Cardiac muscle cell (in vitro differentiated cells and primary cell): ENCODE data around the gene PRR14L. TPM values are rescaled to one million over a fixed set of nuclear protein-coding genes. Genes with fewer than 3 reads are reported as not detected.
"Not testable (repeated sequence)": the region's sequence is repeated elsewhere in the genome, so short reads cannot be mapped to it uniquely, and the experiment has no call there.

ENCODE experiments used
- DNase-seq, 2 donors: peaks; one replicate each; pipeline versions ENCODE4 v3.0.0 to v3.0.0-alpha.2; 2010 to 2017; ENCODE audit warnings: low read depth in 1 of 2, low spot score in 1 of 2
- H3K27ac ChIP-seq: fragments of 200-600 bp; sonication (generic); 2 replicates; pipeline ENCODE4 v1.5.1; 2016
- H3K27me3 ChIP-seq: fragments of 200-600 bp; sonication (generic); 2 replicates; pipeline ENCODE4 v1.6.0; 2016; ENCODE audit warnings: control low read depth
- H3K36me3 ChIP-seq: fragments of 200-600 bp; sonication (generic); 2 replicates; pipeline ENCODE4 v1.5.1; 2016; ENCODE audit warnings: control low read depth
- H3K4me1 ChIP-seq: fragments of 200-600 bp; sonication (generic); 2 replicates; pipeline ENCODE4 v1.8.1; 2017; ENCODE audit warnings: low read depth, mild to moderate bottlenecking, mixed run types
- H3K4me3 ChIP-seq: fragments of 200-600 bp; sonication (generic); 2 replicates; pipeline ENCODE4 v1.5.1; 2016; ENCODE audit warnings: mild to moderate bottlenecking
- H3K9me3 ChIP-seq: fragments of 200-600 bp; sonication (generic); 2 replicates; pipeline ENCODE4 v1.5.1; 2017; ENCODE audit warnings: low read depth, mild to moderate bottlenecking, control low read depth
- CTCF ChIP-seq: IDR thresholded peaks from 2 replicates; pipeline ENCODE4 v1.5.1; 2012; ENCODE audit warnings: low read depth, mild to moderate bottlenecking, low read length
- polyA plus RNA-seq: library from polyadenylated mRNA; unstranded; fragments of >200 nt; fragmentation: Nextera tagmentation; extraction: Ambion mirVana; gene quantifications from 2 replicates; pipeline ENCODE4 v1.2.1, GENCODE V29; 2016
- total RNA-seq: library from RNA; depleted of rRNA; stranded (reverse); fragments of >200 nt; gene quantifications from 2 replicates; pipeline ENCODE4 v1.2.3, GENCODE V29; 2016

Gene PRR14L
- total and polyA plus RNA-seq, 2 experiments from 2014 or later, result 13.8 to 21.1 TPM

DNA sequence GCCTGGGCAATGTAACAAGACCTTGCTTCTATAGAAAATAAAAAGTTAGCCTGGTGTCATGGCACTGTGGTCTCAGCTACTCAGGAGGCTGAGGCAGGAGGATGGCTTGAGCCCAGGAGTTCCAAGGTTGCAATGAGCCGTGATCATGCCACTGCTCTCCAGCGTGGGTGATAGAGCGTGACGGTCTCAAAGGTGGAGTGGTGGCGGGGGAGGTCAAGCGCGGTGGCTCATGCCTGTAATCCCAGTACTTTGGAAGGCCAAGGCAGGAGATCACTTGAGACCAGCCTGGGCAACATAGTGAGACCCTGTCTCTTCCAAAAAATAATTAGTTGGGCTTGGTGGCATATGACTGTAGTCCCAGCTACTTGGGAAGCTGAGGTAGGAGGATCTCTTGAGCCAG lies 71.2 kb downstream of the PRR14L start:
- Histone ChIP-seq H3K9me3 (no peaks in the 10 kb centered on the region), H3K4me3 (no peak overlapping the region), H3K27me3 (no peaks in the 10 kb centered on the region), H3K27ac (no peak overlapping the region), H3K4me1 (no peaks in the 10 kb centered on the region), H3K36me3 (no peaks in the 10 kb centered on the region)
- TF ChIP-seq CTCF, result no peak
- DNase-seq, result no peak

GRCh38 chr22:31676700-31677099 lies 73.2 kb downstream of the PRR14L start:
- no peak overlapping the region for H3K27ac ChIP-seq
- TF ChIP-seq CTCF, result no peak
- DNase-seq, result peak; percentile 72 to 96
- H3K36me3 ChIP-seq, result no peaks in the 10 kb centered on the region
- peak overlapping the region; percentile 22 for H3K4me3 ChIP-seq
- H3K27me3 ChIP-seq, result no peaks in the 10 kb centered on the region
- no peaks in the 10 kb centered on the region for H3K9me3 ChIP-seq
- no peaks in the 10 kb centered on the region for H3K4me1 ChIP-seq

DNA sequence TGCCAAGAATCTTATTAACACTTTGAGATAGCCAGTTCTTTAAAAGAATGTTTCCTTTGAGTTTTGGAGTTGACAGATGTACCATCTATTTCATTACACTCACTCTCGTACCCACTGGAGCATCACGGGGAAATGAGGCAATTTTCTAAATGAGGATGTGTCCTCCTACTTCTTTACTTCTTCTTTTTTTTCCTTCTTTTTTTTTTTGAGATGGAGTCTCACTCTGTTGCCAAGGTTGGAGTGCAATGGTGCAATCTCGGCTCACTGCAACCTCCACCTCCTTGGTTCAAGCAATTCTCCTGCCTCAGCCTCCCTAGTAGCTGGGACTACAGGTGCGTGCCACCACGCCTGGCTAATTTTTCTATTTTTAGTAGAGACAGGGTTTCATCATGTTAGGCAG lies 75.7 kb downstream of the PRR14L start:
- not testable (repeated sequence) for H3K9me3 ChIP-seq, H3K4me3 ChIP-seq, H3K36me3 ChIP-seq

DNA sequence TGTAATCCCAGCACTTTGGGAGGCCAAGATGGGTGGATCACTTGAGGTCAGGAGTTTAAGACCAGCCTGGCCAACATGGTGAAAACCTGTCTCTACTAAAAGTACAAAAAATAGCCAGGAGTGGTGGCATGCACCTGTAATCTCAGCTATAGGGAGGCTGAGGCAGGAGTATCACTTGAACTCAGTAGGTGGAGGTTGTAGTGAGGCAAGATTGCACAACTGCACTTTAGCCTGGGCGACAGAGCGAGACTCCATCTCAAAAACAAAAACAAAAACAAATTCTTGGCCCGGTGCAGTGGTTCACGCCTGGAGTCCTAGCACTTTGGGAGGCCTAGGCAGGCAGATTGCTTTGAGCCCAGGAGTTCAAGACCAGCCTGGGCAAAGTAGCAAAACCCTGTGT lies 81.1 kb downstream of the PRR14L start:
- H3K27me3 ChIP-seq, DNase-seq, H3K4me3 ChIP-seq, H3K36me3 ChIP-seq, H3K4me1 ChIP-seq, H3K27ac ChIP-seq, H3K9me3 ChIP-seq: not testable (repeated sequence)

More for the DNA sequence above, 75.7 kb downstream of the PRR14L start:
- not testable (repeated sequence) for H3K4me1 ChIP-seq, H3K27me3 ChIP-seq, DNase-seq, H3K27ac ChIP-seq

GRCh38 chr22:31662668-31663037 lies 87.3 kb downstream of the PRR14L start:
- no peaks in the 10 kb centered on the region for H3K36me3 ChIP-seq
- no peaks in the 10 kb centered on the region for H3K27me3 ChIP-seq
- no peaks in the 10 kb centered on the region for H3K9me3 ChIP-seq
- DNase-seq, result no peak
- no peak overlapping the region for H3K27ac ChIP-seq
- H3K4me1 ChIP-seq, result no peaks in the 10 kb centered on the region
- TF ChIP-seq CTCF, result no peak
- peak overlapping the region; percentile 77 for H3K4me3 ChIP-seq

DNA sequence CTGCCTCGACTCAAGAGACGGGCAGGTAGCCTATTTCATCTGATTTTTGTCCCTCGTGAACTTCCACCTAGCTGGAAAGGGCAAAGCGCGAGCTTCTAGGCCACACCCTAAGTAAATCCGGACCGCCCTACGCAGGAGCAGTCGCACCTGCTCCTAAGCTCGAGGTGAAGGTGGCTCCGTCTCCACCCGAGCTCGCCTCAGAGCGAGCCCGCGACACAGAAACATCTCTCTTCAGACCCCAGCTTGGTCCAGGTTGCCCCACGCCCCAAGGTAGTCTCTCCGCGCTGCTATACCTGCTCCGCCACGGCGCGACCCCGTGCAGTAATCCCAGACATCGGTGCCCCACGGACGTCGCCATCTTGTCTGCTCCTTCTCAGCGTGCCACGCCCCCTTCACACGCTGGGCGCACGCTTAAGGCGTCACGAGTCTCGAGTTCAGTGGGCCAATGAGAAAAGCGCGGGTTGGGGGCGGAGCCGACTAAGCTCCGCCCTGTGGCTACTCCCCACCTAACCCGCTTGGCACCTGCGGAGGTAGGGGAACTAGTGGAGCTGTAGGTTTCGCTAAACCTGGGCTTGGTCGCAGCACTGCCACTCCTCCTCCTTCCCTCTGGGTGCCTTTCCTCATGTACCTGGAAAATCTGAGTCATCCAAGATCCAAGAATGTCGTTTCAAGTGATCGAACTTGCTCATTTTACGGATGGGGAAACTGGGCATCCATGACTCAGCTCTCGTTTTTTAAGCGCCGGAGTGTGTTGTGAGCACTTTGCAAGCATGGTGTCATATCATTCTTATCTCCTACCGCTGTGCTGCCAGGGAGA lies 87.9 kb downstream of the PRR14L start, which contains the start of gene PISD:
TSS of gene PISD (minus strand) at position 365 of the 817 bp plus-strand sequence. CDS start at position 358, 7 bp downstream.
- no peaks in the 10 kb centered on the region for H3K36me3 ChIP-seq
- peak; percentile 96 to 97 for DNase-seq
- no peaks in the 10 kb centered on the region for H3K4me1 ChIP-seq
- H3K9me3 ChIP-seq, result no peaks in the 10 kb centered on the region
- no peak for TF ChIP-seq CTCF
- no peaks in the 10 kb centered on the region for H3K27me3 ChIP-seq
- H3K27ac ChIP-seq, result peak within 1 kb of the TSS; percentile 36
- H3K4me3 ChIP-seq, result peak within 1 kb of the TSS; percentile 77

- not testable (repeated sequence) for H3K4me1 ChIP-seq, H3K27me3 ChIP-seq, H3K36me3 ChIP-seq, H3K27ac ChIP-seq, H3K9me3 ChIP-seq
- peak in 1 of 2 donors; percentile 56 for DNase-seq
- H3K4me3 ChIP-seq, result peak overlapping the region; percentile 77
Measured at GRCh38 chr22:31660860-31661341, 89.0 kb downstream of the PRR14L start.
